PC-3 (cell line): ENCODE data around the gene ALDH8A1. TPM values are rescaled to one million over a fixed set of nuclear protein-coding genes. Genes with fewer than 3 reads are reported as not detected.

Experiments
- ATAC-seq: fragments of 200-7000 bp; cut with Tn5 transposase; 2 replicates; pipeline ENCODE4 v1.9.1; 2020; ENCODE audit warnings: mild to moderate bottlenecking, moderate library complexity
- BruUV-seq: library from RNA; stranded (reverse); fragments of 400-500 nt; replicated peaks from 2 replicates; lab custom pipeline; 2021; lab: Mats Ljungman, UMichigan
- CTCF ChIA-PET: fragments of 300-600 bp; sonication (Branson Sonifier 250); formaldehyde crosslinking; loops from one replicate; lab custom pipeline; 2022; ENCODE audit warnings: antibody characterized with exemption; lab: Charles Lee
- POLR2A ChIA-PET: fragments of 300-600 bp; sonication (Branson Sonifier 250); formaldehyde crosslinking; loops from one replicate; lab custom pipeline; 2022; ENCODE audit warnings: antibody characterized with exemption; ENCODE audit not compliant: unreplicated experiment; lab: Charles Lee
- DNase-seq: peaks from one replicate; pipeline ENCODE4 v3.0.0-alpha.2; 2015
- H2AFZ ChIP-seq: fragments of 300-600 bp; sonication (generic); 2 replicates; pipeline ENCODE4 v1.6.0; 2016; ENCODE audit warnings: antibody characterized with exemption, low read length
- H3F3A ChIP-seq: fragments of 300-600 bp; sonication (generic); one replicate; pipeline ENCODE4 v1.6.0; 2017; ENCODE audit warnings: antibody characterized with exemption, low read length, control low read depth, mild to moderate bottlenecking; ENCODE audit not compliant: unreplicated experiment
- H3K27ac ChIP-seq: fragments of 300-600 bp; sonication (generic); 2 replicates; pipeline ENCODE4 v1.5.1; 2016; ENCODE audit warnings: mild to moderate bottlenecking, low read length
- H3K27me3 ChIP-seq: fragments of 300-600 bp; sonication (generic); 2 replicates; pipeline ENCODE4 v1.6.1; 2016; ENCODE audit warnings: low read length, mixed read lengths
- H3K36me3 ChIP-seq: fragments of 300-600 bp; sonication (generic); 2 replicates; pipeline ENCODE4 v1.6.1; 2016; ENCODE audit warnings: low read depth, mixed run types, low read length, mixed read lengths
- H3K4me1 ChIP-seq: fragments of 300-600 bp; sonication (generic); 2 replicates; pipeline ENCODE4 v1.5.1; 2016; ENCODE audit warnings: low read length; ENCODE audit not compliant: insufficient read depth
- H3K4me2 ChIP-seq: fragments of 300-600 bp; sonication (generic); 2 replicates; pipeline ENCODE4 v1.6.0; 2016; ENCODE audit warnings: low read length
- H3K4me3 ChIP-seq: fragments of 300-600 bp; sonication (generic); 2 replicates; pipeline ENCODE4 v1.5.1; 2016; ENCODE audit warnings: mild to moderate bottlenecking, low read length, mixed read lengths
- H3K79me2 ChIP-seq: fragments of 300-600 bp; sonication (generic); 2 replicates; pipeline ENCODE4 v1.6.1; 2017; ENCODE audit warnings: low read length, mixed read lengths
- H3K9ac ChIP-seq: fragments of 300-600 bp; sonication (generic); 2 replicates; pipeline ENCODE4 v1.6.0; 2016; ENCODE audit warnings: mild to moderate bottlenecking, low read length
- H3K9me2 ChIP-seq: fragments of 300-600 bp; sonication (generic); replicated peaks from 2 replicates; pipeline ENCODE4 v1.6.1; 2016; ENCODE audit warnings: mixed run types, low read length, mixed read lengths
- H3K9me3 ChIP-seq: fragments of 300-600 bp; sonication (generic); 2 replicates; pipeline ENCODE4 v1.6.1; 2016; ENCODE audit warnings: low read length, mixed read lengths
- H4K20me1 ChIP-seq: fragments of 300-600 bp; sonication (generic); 2 replicates; pipeline ENCODE4 v1.6.1; 2016; ENCODE audit warnings: low read length, mixed read lengths
- EZH2 ChIP-seq: fragments of 300-600 bp; sonication (generic); IDR thresholded peaks from one replicate; pipeline ENCODE4 v1.6.1; 2017; ENCODE audit warnings: antibody characterized with exemption, mild to moderate bottlenecking, low read length; ENCODE audit not compliant: unreplicated experiment
- EZH2phosphoT487 ChIP-seq: fragments of 300-600 bp; sonication (generic); IDR thresholded peaks from 2 replicates; pipeline ENCODE4 v1.6.1; 2018; ENCODE audit warnings: mild to moderate bottlenecking, antibody characterized with exemption, low read length, borderline replicate concordance
- intact Hi-C: fragments of 100-400 bp; cut with micrococcal nuclease; formaldehyde crosslinking; loops from 2 replicates; pipeline ENCODE4 v1.9.0; 2023
- total RNA-seq: library from RNA; depleted of rRNA; stranded (reverse); fragments of >200 nt; gene quantifications from 2 replicates; pipeline ENCODE4 v1.2.3, GENCODE V29; 2014
- TF ChIP-seq, protein P1 (sequence below): fragments of 300-600 bp; sonication (generic); conservative IDR thresholded peaks from 2 replicates; pipeline ENCODE4 v1.5.1; 2017; ENCODE audit warnings: antibody characterized with exemption, low read depth, mild to moderate bottlenecking, low read length

ALDH8A1 gene
- total RNA-seq, 1 experiment from 2014 or later, result 1.9 TPM

DNA sequence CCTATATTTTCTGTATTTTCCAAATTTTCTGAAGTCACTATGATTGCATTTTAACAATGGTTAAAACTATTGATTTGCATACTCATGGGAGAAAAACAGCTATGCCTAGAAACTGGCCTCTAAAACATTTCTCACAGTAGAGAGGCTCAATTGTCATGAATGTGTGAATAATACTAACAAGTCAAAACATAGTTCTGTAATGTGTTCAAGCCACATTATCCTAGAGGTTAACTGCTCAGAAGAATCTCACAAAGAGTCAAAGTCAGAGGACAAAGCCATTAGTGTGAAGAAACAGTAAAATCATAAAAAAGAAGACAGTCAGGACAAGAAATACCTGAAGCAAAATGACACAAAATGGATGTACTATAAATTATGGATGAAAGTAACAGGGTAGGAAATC lies 12.5 kb upstream of the ALDH8A1 start:
- Histone ChIP-seq H3K27ac (no peak overlapping the region), H3K36me3 (peaks cover 8% of the 10 kb centered on the region; the same call in 1 of the 2 replicates), H3F3A (no peaks in the 10 kb centered on the region), H3K9ac (no peak overlapping the region), H2AFZ (no peak overlapping the region), H3K4me3 (no peak overlapping the region), H3K9me3 (no peaks in the 10 kb centered on the region), H3K9me2 (no peaks in the 10 kb centered on the region), H3K4me2 (no peak overlapping the region), H3K27me3 (no peaks in the 10 kb centered on the region), H4K20me1 (no peaks in the 10 kb centered on the region), H3K79me2 (no peaks in the 10 kb centered on the region), H3K4me1 (no peaks in the 10 kb centered on the region)
- TF ChIP-seq EZH2phosphoT487 (no peak), EZH2 (no peak)
- TF ChIP-seq, protein P1, sequence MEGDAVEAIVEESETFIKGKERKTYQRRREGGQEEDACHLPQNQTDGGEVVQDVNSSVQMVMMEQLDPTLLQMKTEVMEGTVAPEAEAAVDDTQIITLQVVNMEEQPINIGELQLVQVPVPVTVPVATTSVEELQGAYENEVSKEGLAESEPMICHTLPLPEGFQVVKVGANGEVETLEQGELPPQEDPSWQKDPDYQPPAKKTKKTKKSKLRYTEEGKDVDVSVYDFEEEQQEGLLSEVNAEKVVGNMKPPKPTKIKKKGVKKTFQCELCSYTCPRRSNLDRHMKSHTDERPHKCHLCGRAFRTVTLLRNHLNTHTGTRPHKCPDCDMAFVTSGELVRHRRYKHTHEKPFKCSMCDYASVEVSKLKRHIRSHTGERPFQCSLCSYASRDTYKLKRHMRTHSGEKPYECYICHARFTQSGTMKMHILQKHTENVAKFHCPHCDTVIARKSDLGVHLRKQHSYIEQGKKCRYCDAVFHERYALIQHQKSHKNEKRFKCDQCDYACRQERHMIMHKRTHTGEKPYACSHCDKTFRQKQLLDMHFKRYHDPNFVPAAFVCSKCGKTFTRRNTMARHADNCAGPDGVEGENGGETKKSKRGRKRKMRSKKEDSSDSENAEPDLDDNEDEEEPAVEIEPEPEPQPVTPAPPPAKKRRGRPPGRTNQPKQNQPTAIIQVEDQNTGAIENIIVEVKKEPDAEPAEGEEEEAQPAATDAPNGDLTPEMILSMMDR, result no peak
- ATAC-seq, result no peak
- BruUV-seq, result no TSS peak
- intact Hi-C loops, result no loop called here
- ChIA-PET CTCF (no interaction called here), POLR2A (no interaction called here)
- no peak for DNase-seq

DNA sequence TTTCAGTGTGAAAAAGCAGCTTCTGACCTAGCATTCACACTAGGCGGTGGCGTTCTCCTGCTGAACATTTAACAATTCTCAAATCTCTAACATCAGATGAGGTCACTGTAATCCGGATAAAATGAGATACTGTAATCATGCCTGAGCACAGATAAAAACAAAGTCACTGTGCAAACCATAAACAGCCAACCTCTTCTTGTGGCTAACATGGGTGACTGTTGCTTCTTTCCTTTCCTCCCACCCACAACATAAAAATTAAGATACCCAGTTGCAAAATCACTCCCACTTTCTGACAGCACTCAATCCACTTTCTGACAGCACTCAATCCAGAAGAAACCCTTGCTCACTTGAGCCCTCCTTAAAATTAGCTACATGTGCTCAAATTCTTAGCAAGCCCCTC lies 11.5 kb upstream of the ALDH8A1 start:
- TF ChIP-seq EZH2phosphoT487 (no peak), EZH2 (no peak)
- TF ChIP-seq, protein P1, result no peak
- POLR2A ChIA-PET, result no interaction called here

DNA sequence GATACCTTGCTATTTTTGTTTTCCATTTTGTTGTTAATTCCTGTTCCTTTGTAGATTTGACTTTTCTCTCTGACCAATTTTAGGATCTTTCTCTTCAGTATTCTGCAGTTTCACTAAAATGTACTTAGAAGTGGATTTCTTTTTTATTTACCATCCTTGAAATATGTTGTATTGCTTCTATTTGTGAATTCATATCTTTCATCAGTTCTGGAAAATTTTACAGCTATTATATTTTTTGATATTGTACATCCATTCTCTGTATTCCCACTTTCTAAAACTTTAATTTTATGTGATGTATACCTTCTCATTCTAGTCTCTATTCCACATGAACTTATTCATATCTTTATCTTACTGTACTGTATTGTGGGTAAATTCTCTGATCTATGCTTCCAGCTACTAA lies 9.7 kb upstream of the ALDH8A1 start:
- H3K9me3 ChIP-seq, result no peaks in the 10 kb centered on the region
- no peaks in the 10 kb centered on the region for H3K27me3 ChIP-seq
- H3K27ac ChIP-seq, result no peak overlapping the region
- CTCF ChIA-PET, result no interaction called here
- ATAC-seq (no peak), DNase-seq (no peak)
- BruUV-seq, result no TSS peak
- H3K36me3 ChIP-seq, result peaks cover 5% of the 10 kb centered on the region; the same call in 1 of the 2 replicates
- no peak overlapping the region for H2AFZ ChIP-seq
- no peaks in the 10 kb centered on the region for H3K79me2 ChIP-seq
- no peak overlapping the region for H3K4me2 ChIP-seq
- H3K9me2 ChIP-seq, result no peaks in the 10 kb centered on the region
- no peak overlapping the region for H3K4me3 ChIP-seq
- no peaks in the 10 kb centered on the region for H3K4me1 ChIP-seq
- intact Hi-C loops, result no loop called here
- TF ChIP-seq, protein P1, result no peak
- TF ChIP-seq EZH2 (no peak), EZH2phosphoT487 (no peak)
- H4K20me1 ChIP-seq, result no peaks in the 10 kb centered on the region
- H3K9ac ChIP-seq, result no peak overlapping the region
- POLR2A ChIA-PET, result no interaction called here
- no peaks in the 10 kb centered on the region for H3F3A ChIP-seq

More for the DNA sequence above, 11.5 kb upstream of the ALDH8A1 start:
- H3K9me2 ChIP-seq, result no peaks in the 10 kb centered on the region
- no peak overlapping the region for H2AFZ ChIP-seq
- no peak overlapping the region for H3K4me3 ChIP-seq
- H3K9me3 ChIP-seq, result no peaks in the 10 kb centered on the region
- H4K20me1 ChIP-seq, result no peaks in the 10 kb centered on the region
- CTCF ChIA-PET, result no interaction called here
- no peaks in the 10 kb centered on the region for H3K27me3 ChIP-seq
- H3K4me2 ChIP-seq, result no peak overlapping the region
- H3K79me2 ChIP-seq, result no peaks in the 10 kb centered on the region
- no peaks in the 10 kb centered on the region for H3F3A ChIP-seq
- no peak overlapping the region for H3K27ac ChIP-seq
- H3K4me1 ChIP-seq, result no peaks in the 10 kb centered on the region
- intact Hi-C loops, result no loop called here
- no TSS peak for BruUV-seq
- no peak overlapping the region for H3K9ac ChIP-seq
- no peak for ATAC-seq
- H3K36me3 ChIP-seq, result peaks cover 8% of the 10 kb centered on the region; the same call in 1 of the 2 replicates
- DNase-seq, result no peak
